Bronchial epithelial cell (primary cell): ENCODE data around the gene MBLAC1. TPM values are rescaled to one million over a fixed set of nuclear protein-coding genes. Genes with fewer than 3 reads are reported as not detected.

Experiments used
- DNase-seq: peaks from one replicate; pipeline ENCODE4 v3.0.0-alpha.2; 2010; ENCODE audit warnings: low read depth
- FAIRE-seq: peaks from 2 replicates; lab custom pipeline; 2011; peaks lifted over from hg19 to GRCh38; lab: Jason Lieb, UNC
- H3K27me3 ChIP-seq: 2 replicates; pipeline ENCODE4 v1.5.1; 2011; ENCODE audit warnings: low read length; ENCODE audit not compliant: control insufficient read depth, insufficient read depth
- H3K36me3 ChIP-seq: 2 replicates; pipeline ENCODE4 v1.5.1; 2011; ENCODE audit warnings: low read length; ENCODE audit not compliant: control insufficient read depth, insufficient read depth
- H3K4me3 ChIP-seq: 2 replicates; pipeline ENCODE4 v1.5.1; 2011; ENCODE audit warnings: mild to moderate bottlenecking, low read depth, low read length, control low read depth
- total RNA-seq: library from RNA; depleted of rRNA; stranded (reverse); fragments of >200 nt; gene quantifications from 2 replicates; pipeline ENCODE4 v1.2.1, GENCODE V29; 2014
- TF ChIP-seq, protein P1 (sequence below): IDR thresholded peaks from 2 replicates; pipeline ENCODE4 v1.5.1; 2011; ENCODE audit warnings: mild to moderate bottlenecking, moderate library complexity, low read length, control low read depth, inconsistent platforms; ENCODE audit not compliant: insufficient read depth, severe bottlenecking

The MBLAC1 gene
- total RNA-seq, 1 donor from 2014 or later = 1.6 TPM

- Histone ChIP-seq H3K36me3 (peaks cover 8% of the 10 kb centered on the region), H3K27me3 (no peaks in the 10 kb centered on the region), H3K4me3 (no peak overlapping the region)
- FAIRE-seq = no peak
- TF ChIP-seq, protein P1, sequence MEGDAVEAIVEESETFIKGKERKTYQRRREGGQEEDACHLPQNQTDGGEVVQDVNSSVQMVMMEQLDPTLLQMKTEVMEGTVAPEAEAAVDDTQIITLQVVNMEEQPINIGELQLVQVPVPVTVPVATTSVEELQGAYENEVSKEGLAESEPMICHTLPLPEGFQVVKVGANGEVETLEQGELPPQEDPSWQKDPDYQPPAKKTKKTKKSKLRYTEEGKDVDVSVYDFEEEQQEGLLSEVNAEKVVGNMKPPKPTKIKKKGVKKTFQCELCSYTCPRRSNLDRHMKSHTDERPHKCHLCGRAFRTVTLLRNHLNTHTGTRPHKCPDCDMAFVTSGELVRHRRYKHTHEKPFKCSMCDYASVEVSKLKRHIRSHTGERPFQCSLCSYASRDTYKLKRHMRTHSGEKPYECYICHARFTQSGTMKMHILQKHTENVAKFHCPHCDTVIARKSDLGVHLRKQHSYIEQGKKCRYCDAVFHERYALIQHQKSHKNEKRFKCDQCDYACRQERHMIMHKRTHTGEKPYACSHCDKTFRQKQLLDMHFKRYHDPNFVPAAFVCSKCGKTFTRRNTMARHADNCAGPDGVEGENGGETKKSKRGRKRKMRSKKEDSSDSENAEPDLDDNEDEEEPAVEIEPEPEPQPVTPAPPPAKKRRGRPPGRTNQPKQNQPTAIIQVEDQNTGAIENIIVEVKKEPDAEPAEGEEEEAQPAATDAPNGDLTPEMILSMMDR = no peak
- DNase-seq = no peak
Observed at GRCh38 chr7:100082978-100083377, 43.8 kb upstream of the MBLAC1 start.

DNA sequence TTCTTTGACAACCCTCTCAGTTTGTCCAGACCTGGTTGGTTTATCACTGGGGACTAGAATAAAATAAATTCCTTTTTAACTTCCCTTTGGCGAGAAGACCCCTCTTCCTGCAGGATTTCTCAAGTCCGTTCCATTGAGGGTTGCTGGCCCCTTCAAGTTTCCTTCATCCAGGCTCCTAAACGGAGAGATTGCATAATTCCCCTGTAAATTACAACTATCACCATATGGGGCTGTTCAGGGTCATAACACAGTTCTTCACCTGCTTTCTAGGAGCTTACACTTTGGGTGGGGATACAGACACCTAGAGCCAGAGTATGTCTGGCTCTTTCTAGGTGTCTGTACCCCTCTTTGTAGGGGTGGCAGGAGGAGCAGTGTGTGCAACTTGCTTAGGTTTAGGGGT, 41.3 kb upstream of the MBLAC1 start:
- no peak for DNase-seq
- H3K27me3 ChIP-seq = no peaks in the 10 kb centered on the region
- no peak for FAIRE-seq
- TF ChIP-seq, protein P1 = no peak
- no peak overlapping the region for H3K4me3 ChIP-seq
- H3K36me3 ChIP-seq = peaks cover 2% of the 10 kb centered on the region

GRCh38 chr7:100087055-100087750, 39.6 kb upstream of the MBLAC1 start:
- DNase-seq = peak; percentile 88
- Histone ChIP-seq H3K36me3 (peaks cover 15% of the 10 kb centered on the region), H3K4me3 (no peak overlapping the region), H3K27me3 (no peaks in the 10 kb centered on the region)
- FAIRE-seq = no peak
- TF ChIP-seq, protein P1 = no peak

GRCh38 chr7:100088095-100088620, 38.6 kb upstream of the MBLAC1 start:
- Histone ChIP-seq H3K27me3 (no peaks in the 10 kb centered on the region), H3K36me3 (peaks cover 19% of the 10 kb centered on the region), H3K4me3 (peak overlapping the region; percentile 86)
- DNase-seq (no peak), FAIRE-seq (no peak)
- TF ChIP-seq, protein P1 = no peak

DNA sequence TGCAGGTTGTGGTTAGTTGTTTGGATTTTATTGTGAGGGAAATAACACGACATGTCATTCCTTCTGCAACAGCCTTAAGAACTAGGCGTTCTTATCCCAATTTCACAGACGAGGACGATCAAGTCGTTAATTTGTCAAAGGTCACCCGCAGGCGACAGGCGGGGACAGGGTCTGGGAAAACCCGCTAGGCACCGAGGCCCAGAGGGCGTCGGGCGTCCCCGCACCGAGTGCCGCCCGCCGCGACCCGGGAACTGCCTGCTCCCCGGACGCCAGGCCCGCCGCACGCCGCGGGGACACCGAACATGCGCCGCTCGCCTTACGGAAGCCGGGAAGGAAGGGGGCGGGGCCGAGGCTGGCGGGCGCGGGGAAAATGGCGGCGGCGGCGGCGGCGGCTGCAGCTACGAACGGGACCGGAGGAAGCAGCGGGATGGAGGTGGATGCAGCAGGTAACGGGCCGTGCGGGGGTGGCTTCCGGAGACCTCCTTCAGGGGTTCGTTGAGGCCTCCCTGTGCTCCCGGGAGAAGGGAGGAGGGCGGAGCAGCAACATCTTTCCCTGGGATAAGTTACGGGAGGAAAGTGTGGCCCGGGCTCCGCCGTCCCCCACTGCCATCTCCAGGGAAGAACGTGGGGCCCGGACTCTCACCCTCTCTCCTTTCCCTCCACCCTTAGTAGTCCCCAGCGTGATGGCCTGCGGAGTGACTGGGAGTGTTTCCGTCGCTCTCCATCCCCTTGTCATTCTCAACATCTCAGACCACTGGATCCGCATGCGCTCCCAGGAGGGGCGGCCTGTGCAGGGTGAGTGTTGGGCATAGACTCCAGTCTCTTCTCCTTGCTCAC, 37.9 kb upstream of the MBLAC1 start, which contains the start of gene COPS6:
COPS6 (plus strand) TSS at position 349 of the 837 bp plus-strand sequence; CDS start at position 371, 22 bp downstream.
- FAIRE-seq (no peak), DNase-seq (peak; percentile 22)
- peaks cover 25% of the 10 kb centered on the region for H3K36me3 ChIP-seq
- TF ChIP-seq, protein P1 = no peak
- H3K4me3 ChIP-seq = peak within 1 kb of the TSS; percentile 86
- no peaks in the 10 kb centered on the region for H3K27me3 ChIP-seq
